KMS-11 (cell line): ENCODE data around the gene SLC41A1.

Experiments used
- H2AFZ ChIP-seq: fragments of 200-600 bp; sonication (generic); 2 replicates; pipeline ENCODE4 v1.6.1; 2016; ENCODE audit warnings: antibody characterized with exemption, mixed run types, low read depth
- H3K27ac ChIP-seq: fragments of 200-600 bp; sonication (generic); 2 replicates; pipeline ENCODE4 v1.6.1; 2016; ENCODE audit warnings: mild to moderate bottlenecking, mixed run types
- H3K27me3 ChIP-seq: fragments of 200-600 bp; sonication (generic); 2 replicates; pipeline ENCODE4 v1.6.1; 2017; ENCODE audit warnings: mild to moderate bottlenecking, low read depth, mixed run types, moderate library complexity; ENCODE audit not compliant: insufficient read depth
- H3K36me3 ChIP-seq: fragments of 200-600 bp; sonication (generic); 2 replicates; pipeline ENCODE4 v1.6.1; 2017; ENCODE audit warnings: mild to moderate bottlenecking, mixed run types; ENCODE audit not compliant: insufficient read depth
- H3K4me1 ChIP-seq: fragments of 200-600 bp; sonication (generic); 2 replicates; pipeline ENCODE4 v1.6.1; 2016; ENCODE audit warnings: mild to moderate bottlenecking, low read depth, mixed run types; ENCODE audit not compliant: poor library complexity, severe bottlenecking
- H3K4me2 ChIP-seq: fragments of 200-600 bp; sonication (generic); 2 replicates; pipeline ENCODE4 v1.7.0; 2016; ENCODE audit warnings: mild to moderate bottlenecking, mixed run types
- H3K4me3 ChIP-seq: fragments of 200-600 bp; sonication (generic); IDR thresholded peaks from 2 replicates; pipeline ENCODE4 v1.6.1; 2017; ENCODE audit warnings: low read depth, low read length, mixed read lengths; ENCODE audit not compliant: insufficient read depth
- H3K79me2 ChIP-seq: fragments of 200-600 bp; sonication (generic); 2 replicates; pipeline ENCODE4 v1.6.1; 2016; ENCODE audit warnings: low read depth, mixed run types; ENCODE audit not compliant: insufficient read depth
- H3K9ac ChIP-seq: fragments of 200-600 bp; sonication (generic); 2 replicates; pipeline ENCODE4 v1.6.1; 2016; ENCODE audit warnings: mild to moderate bottlenecking, mixed run types
- H4K20me1 ChIP-seq: fragments of 200-600 bp; sonication (generic); 2 replicates; pipeline ENCODE4 v1.6.1; 2016; ENCODE audit warnings: mild to moderate bottlenecking, mixed run types; ENCODE audit not compliant: insufficient read depth
- CTCF ChIP-seq: fragments of 200-600 bp; sonication (generic); conservative IDR thresholded peaks from 2 replicates; pipeline ENCODE4 v1.6.1; 2017; ENCODE audit warnings: low read depth, mild to moderate bottlenecking, antibody characterized with exemption, low read length, moderate library complexity, mixed read lengths

Gene SLC41A1

GRCh38 chr1:205792961-205793673 is 19.9 kb downstream of the SLC41A1 start:
- Histone ChIP-seq H4K20me1 (no peaks in the 10 kb centered on the region), H3K36me3 (no peaks in the 10 kb centered on the region), H2AFZ (no peak overlapping the region), H3K27ac (no peak overlapping the region), H3K4me3 (no peak overlapping the region), H3K79me2 (no peaks in the 10 kb centered on the region), H3K4me1 (no peaks in the 10 kb centered on the region), H3K4me2 (no peak overlapping the region), H3K27me3 (no peaks in the 10 kb centered on the region), H3K9ac (no peak overlapping the region)
- no peak for TF ChIP-seq CTCF

GRCh38 chr1:205792481-205792881 is 20.5 kb downstream of the SLC41A1 start:
- Histone ChIP-seq H3K27ac (no peak overlapping the region), H3K4me3 (no peak overlapping the region), H3K9ac (no peak overlapping the region), H2AFZ (no peak overlapping the region), H4K20me1 (no peaks in the 10 kb centered on the region), H3K79me2 (no peaks in the 10 kb centered on the region), H3K4me2 (no peak overlapping the region), H3K36me3 (no peaks in the 10 kb centered on the region), H3K4me1 (no peaks in the 10 kb centered on the region), H3K27me3 (no peaks in the 10 kb centered on the region)
- no peak for TF ChIP-seq CTCF

- Histone ChIP-seq H3K4me1 (no peaks in the 10 kb centered on the region), H3K27ac (no peak overlapping the region), H3K36me3 (no peaks in the 10 kb centered on the region), H2AFZ (no peak overlapping the region), H3K79me2 (no peaks in the 10 kb centered on the region), H3K9ac (no peak overlapping the region), H3K27me3 (no peaks in the 10 kb centered on the region), H3K4me3 (no peak overlapping the region), H3K4me2 (no peak overlapping the region), H4K20me1 (no peaks in the 10 kb centered on the region)
- peak; percentile 96 for TF ChIP-seq CTCF
Measured at GRCh38 chr1:205791568-205792180, 21.3 kb downstream of the SLC41A1 start.

- no peak overlapping the region for H3K4me3 ChIP-seq
- no peaks in the 10 kb centered on the region for H3K27me3 ChIP-seq
- no peaks in the 10 kb centered on the region for H3K36me3 ChIP-seq
- no peaks in the 10 kb centered on the region for H4K20me1 ChIP-seq
- no peaks in the 10 kb centered on the region for H3K79me2 ChIP-seq
- H3K9ac ChIP-seq = no peak overlapping the region
- TF ChIP-seq CTCF = no peak
- H3K4me1 ChIP-seq = no peaks in the 10 kb centered on the region
- H3K4me2 ChIP-seq = no peak overlapping the region
- no peak overlapping the region for H3K27ac ChIP-seq
- H2AFZ ChIP-seq = no peak overlapping the region
Measured at GRCh38 chr1:205787287-205787916, 25.6 kb downstream of the SLC41A1 start.
